NCI-H510A treated with DMSO at 0.1 percent for 48 hours (cell line): ENCODE measurements around the gene MKLN1.
"Not testable (repeated sequence)": the region's sequence is repeated elsewhere in the genome, so short reads cannot be mapped to it uniquely, and the experiment has no call there.

ENCODE experiments used
- DNase-seq: peaks from one replicate; lab custom pipeline; 2025; lab: John Stamatoyannopoulos, UW

The MKLN1 gene

GRCh38 chr7:131312838-131313237 lies 14.8 kb upstream of the MKLN1 start:
- DNase-seq: no peak

- DNase-seq: no peak
These were observed 7.1 kb upstream of the MKLN1 start for GRCh38 chr7:131320603-131321002.

- DNase-seq: no peak
These were observed 6.0 kb upstream of the MKLN1 start for GRCh38 chr7:131321656-131322055.

GRCh38 chr7:131322061-131322460 lies 5.6 kb upstream of the MKLN1 start:
- DNase-seq: no peak

- DNase-seq: no peak
These were observed 4.8 kb upstream of the MKLN1 start for GRCh38 chr7:131322861-131323260.

- DNase-seq: no peak
These were observed 2.4 kb upstream of the MKLN1 start for GRCh38 chr7:131325179-131325840.

GRCh38 chr7:131326576-131326975 lies 1.1 kb upstream of the MKLN1 start:
- no peak for DNase-seq

GRCh38 chr7:131327049-131327625 lies 539 bp upstream of the MKLN1 start:
- DNase-seq: peak; percentile 86

- DNase-seq: no peak
These were observed 900 bp downstream of the MKLN1 start for GRCh38 chr7:131328377-131329175.

GRCh38 chr7:131329176-131329570 lies 1.5 kb downstream of the MKLN1 start:
- DNase-seq: no peak

GRCh38 chr7:131330299-131330698 lies 2.6 kb downstream of the MKLN1 start:
- no peak for DNase-seq

GRCh38 chr7:131331806-131332205 lies 4.1 kb downstream of the MKLN1 start:
- no peak for DNase-seq

- DNase-seq: not testable (repeated sequence)
These were observed 5.1 kb downstream of the MKLN1 start for GRCh38 chr7:131332729-131333128.

GRCh38 chr7:131335639-131336381 lies 8.1 kb downstream of the MKLN1 start:
- no peak for DNase-seq

GRCh38 chr7:131336956-131337355 lies 9.3 kb downstream of the MKLN1 start:
- DNase-seq: no peak

GRCh38 chr7:131338173-131338572 lies 10.5 kb downstream of the MKLN1 start:
- no peak for DNase-seq

- DNase-seq: no peak
These were observed 11.2 kb downstream of the MKLN1 start for GRCh38 chr7:131338691-131339390.

GRCh38 chr7:131341690-131342089 lies 14.0 kb downstream of the MKLN1 start:
- DNase-seq: no peak

GRCh38 chr7:131342864-131343442 lies 15.3 kb downstream of the MKLN1 start:
- no peak for DNase-seq

- no peak for DNase-seq
These were observed 19.4 kb downstream of the MKLN1 start for GRCh38 chr7:131346885-131347592.

- no peak for DNase-seq
These were observed 24.4 kb downstream of the MKLN1 start for GRCh38 chr7:131352032-131352431.
